Natural killer cell (primary cell): ENCODE results near the gene ATP2A2. TPM values are rescaled to one million over a fixed set of nuclear protein-coding genes. Genes with fewer than 3 reads are reported as not detected.

Source experiments
- ATAC-seq, 3 donors: fragments of 150-1000 bp in 2 of 3; fragments of 200-7000 bp in 1 of 3; cut with Tn5 transposase; 1 replicate in 1 of 3; 2 replicates in 2 of 3; pipeline ENCODE4 v1.10.0; 2021; ENCODE audit warnings: mild to moderate bottlenecking in 2 of 3, moderate library complexity in 2 of 3
- DNase-seq, 2 donors: peaks; one replicate each; pipeline versions ENCODE4 v3.0.0 to v3.0.0-alpha.2; 2013 to 2021; ENCODE audit warnings: mixed read lengths in 1 of 2
- H3K27ac ChIP-seq: one replicate; pipeline ENCODE4 v1.5.1; 2013; ENCODE audit warnings: mild to moderate bottlenecking, low read length
- H3K27me3 ChIP-seq: one replicate; pipeline ENCODE4 v1.6.1; 2013; ENCODE audit warnings: low read length; ENCODE audit not compliant: control insufficient read depth, insufficient read depth
- H3K36me3 ChIP-seq: one replicate; pipeline ENCODE4 v1.6.1; 2013; ENCODE audit warnings: low read length; ENCODE audit not compliant: control insufficient read depth, insufficient read depth
- H3K4me1 ChIP-seq: one replicate; pipeline ENCODE4 v1.6.1; 2013; ENCODE audit warnings: low read length; ENCODE audit not compliant: control insufficient read depth, insufficient read depth
- H3K4me3 ChIP-seq: one replicate; pipeline ENCODE4 v1.5.1; 2013; ENCODE audit warnings: low read length
- H3K9me3 ChIP-seq: one replicate; pipeline ENCODE4 v1.6.1; 2013; ENCODE audit warnings: low read length; ENCODE audit not compliant: control insufficient read depth, insufficient read depth
- H3K27ac Mint-ChIP-seq, 2 donors: one replicate each; pipeline ENCODE4 v1.8.0; 2022; ENCODE audit warnings: mild to moderate bottlenecking in 2 of 2, mixed read lengths in 2 of 2, moderate library complexity in 1 of 2
- H3K27me3 Mint-ChIP-seq, 2 donors: one replicate each; pipeline ENCODE4 v1.8.0; 2022; ENCODE audit warnings: low read depth in 2 of 2, mixed read lengths in 2 of 2
- H3K36me3 Mint-ChIP-seq: one replicate; pipeline ENCODE4 v1.8.0; 2022; ENCODE audit warnings: mixed read lengths
- H3K4me1 Mint-ChIP-seq, 2 donors: one replicate each; pipeline ENCODE4 v1.8.0; 2022; ENCODE audit warnings: mixed read lengths in 2 of 2
- H3K4me3 Mint-ChIP-seq: one replicate; pipeline ENCODE4 v1.8.0; 2022; ENCODE audit warnings: mild to moderate bottlenecking, moderate library complexity, mixed read lengths
- H3K9me3 Mint-ChIP-seq, 2 donors: one replicate each; pipeline ENCODE4 v1.8.0; 2022; ENCODE audit warnings: mixed read lengths in 2 of 2
- WGBS: methylation state at CpG from one replicate; pipeline ENCODE4 v1.1.7; 2013; ENCODE audit warnings: missing lambda C conversion rate; ENCODE audit not compliant: insufficient coverage; 5-methylcytosine and 5-hydroxymethylcytosine counted together
- intact Hi-C: fragments of 100-400 bp; cut with micrococcal nuclease; formaldehyde crosslinking; loops from one replicate; pipeline ENCODE4 v1.14.2; 2022
- total RNA-seq, 4 donors: library from RNA; stranded (reverse); fragments of 120-200 nt in 1 of 4; gene quantifications; one replicate each; pipeline versions ENCODE4 v1.2.3 to v1.2.4, GENCODE V29; 2013 to 2022
- TF ChIP-seq, protein P1 (sequence below): fragments of 200-600 bp; IDR thresholded peaks from one replicate; pipeline ENCODE4 v1.8.0; 2022; ENCODE audit warnings: antibody characterized with exemption

ATP2A2 gene
- total RNA-seq, 3 donors from 2014 or later (not counting 1 experiment from before 2014, with no cell fraction given): 118 to 140 (median 123) TPM

DNA sequence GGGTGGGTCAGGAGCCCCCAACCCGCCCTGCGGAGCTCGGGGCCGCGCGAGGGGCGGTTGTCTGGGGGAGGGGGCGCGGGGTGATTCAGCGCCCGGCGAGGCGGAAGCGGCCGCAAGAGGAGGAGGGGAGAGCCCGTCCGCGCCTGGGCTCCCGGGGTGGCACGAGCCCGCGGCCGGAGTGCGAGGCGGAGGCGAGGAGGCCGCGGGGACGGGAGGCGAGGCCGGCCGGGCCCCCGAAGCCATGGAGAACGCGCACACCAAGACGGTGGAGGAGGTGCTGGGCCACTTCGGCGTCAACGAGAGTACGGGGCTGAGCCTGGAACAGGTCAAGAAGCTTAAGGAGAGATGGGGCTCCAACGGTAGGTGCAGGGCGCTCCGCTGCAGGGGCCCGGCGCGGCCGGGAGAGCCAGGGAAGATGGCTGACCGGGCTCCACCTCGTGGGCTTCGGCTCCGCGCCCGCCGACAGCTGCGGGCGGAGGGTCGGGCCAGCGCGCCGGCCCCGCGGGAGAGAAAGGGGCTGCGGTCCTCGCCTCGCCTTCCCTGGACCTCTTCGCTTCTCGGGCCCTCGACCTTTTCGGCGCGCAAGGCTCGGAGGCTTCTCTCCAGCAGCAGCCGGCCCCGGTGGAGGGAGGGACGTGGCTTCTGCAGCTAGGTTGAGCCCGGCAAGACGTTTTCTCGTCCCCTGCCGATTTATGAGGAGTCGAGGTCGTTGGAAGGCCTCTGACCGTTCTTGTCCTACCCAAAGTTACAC, 677 bp downstream of the ATP2A2 start:
- Histone ChIP-seq H3K9me3 (no peaks in the 10 kb centered on the region), H3K36me3 (peaks cover 13% of the 10 kb centered on the region), H3K4me3 (peak overlapping the region; percentile 51), H3K27ac (peak overlapping the region; percentile 61), H3K4me1 (peaks cover 12% of the 10 kb centered on the region), H3K27me3 (no peaks in the 10 kb centered on the region)
- Mint-ChIP-seq H3K27ac (peak overlapping the region; percentile 79 to 90), H3K27me3 (no peaks in the 10 kb centered on the region), H3K4me1 (peaks cover 44 to 50% of the 10 kb centered on the region in 2 donors), H3K36me3 (no peaks in the 10 kb centered on the region), H3K4me3 (peak overlapping the region; percentile 83), H3K9me3 (no peaks in the 10 kb centered on the region)
- WGBS: under 1% methylated on average over 82 of the region's 82 CpGs
- DNase-seq (peak; percentile 58 to 61), ATAC-seq (peak; percentile 31 to 45 (median 33))
- intact Hi-C loops: loop anchor here (2.0 to 5.0 kb wide), 2 partner anchors 159 to 221 kb away; partner anchors contain the start of genes RAD9B and VPS29
- TF ChIP-seq, protein P1, sequence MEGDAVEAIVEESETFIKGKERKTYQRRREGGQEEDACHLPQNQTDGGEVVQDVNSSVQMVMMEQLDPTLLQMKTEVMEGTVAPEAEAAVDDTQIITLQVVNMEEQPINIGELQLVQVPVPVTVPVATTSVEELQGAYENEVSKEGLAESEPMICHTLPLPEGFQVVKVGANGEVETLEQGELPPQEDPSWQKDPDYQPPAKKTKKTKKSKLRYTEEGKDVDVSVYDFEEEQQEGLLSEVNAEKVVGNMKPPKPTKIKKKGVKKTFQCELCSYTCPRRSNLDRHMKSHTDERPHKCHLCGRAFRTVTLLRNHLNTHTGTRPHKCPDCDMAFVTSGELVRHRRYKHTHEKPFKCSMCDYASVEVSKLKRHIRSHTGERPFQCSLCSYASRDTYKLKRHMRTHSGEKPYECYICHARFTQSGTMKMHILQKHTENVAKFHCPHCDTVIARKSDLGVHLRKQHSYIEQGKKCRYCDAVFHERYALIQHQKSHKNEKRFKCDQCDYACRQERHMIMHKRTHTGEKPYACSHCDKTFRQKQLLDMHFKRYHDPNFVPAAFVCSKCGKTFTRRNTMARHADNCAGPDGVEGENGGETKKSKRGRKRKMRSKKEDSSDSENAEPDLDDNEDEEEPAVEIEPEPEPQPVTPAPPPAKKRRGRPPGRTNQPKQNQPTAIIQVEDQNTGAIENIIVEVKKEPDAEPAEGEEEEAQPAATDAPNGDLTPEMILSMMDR: no peak

DNA sequence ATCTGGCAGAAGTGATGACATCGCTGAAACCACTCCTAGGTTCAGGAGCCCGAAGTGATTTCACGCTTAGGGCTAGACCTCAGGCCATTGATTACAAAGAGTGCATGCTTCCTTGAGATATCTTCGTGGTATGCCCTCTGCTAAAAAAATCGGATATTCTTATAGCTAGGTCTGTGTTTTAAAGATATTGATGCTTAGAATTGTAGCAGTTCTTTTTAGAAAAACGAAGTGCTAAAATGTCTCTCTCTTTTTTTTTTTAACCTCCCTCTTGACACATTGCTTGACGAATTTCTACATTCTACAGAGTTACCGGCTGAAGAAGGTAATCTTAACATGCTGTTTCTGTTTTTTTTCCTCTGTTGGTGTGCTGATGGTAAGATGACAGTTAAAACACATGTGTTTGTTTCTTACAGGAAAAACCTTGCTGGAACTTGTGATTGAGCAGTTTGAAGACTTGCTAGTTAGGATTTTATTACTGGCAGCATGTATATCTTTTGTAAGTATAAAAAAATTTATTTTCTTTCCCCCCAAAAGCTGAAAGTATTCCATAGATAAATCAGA, 1.3 kb downstream of the ATP2A2 start:
- Mint-ChIP-seq H3K36me3 (no peaks in the 10 kb centered on the region), H3K4me1 (peaks cover 44 to 53% of the 10 kb centered on the region in 2 donors), H3K27me3 (no peaks in the 10 kb centered on the region), H3K9me3 (no peaks in the 10 kb centered on the region), H3K4me3 (peak overlapping the region; percentile 83), H3K27ac (peak overlapping the region; percentile 79 to 90)
- TF ChIP-seq, protein P1: no peak
- DNase-seq (no peak), ATAC-seq (peak; percentile 8 to 17 (median 13))
- Histone ChIP-seq H3K36me3 (peaks cover 16% of the 10 kb centered on the region), H3K4me1 (peaks cover 12% of the 10 kb centered on the region), H3K4me3 (peak overlapping the region; percentile 51), H3K27ac (peak overlapping the region; percentile 61), H3K27me3 (no peaks in the 10 kb centered on the region), H3K9me3 (no peaks in the 10 kb centered on the region)
- WGBS: 0% methylated on average over 6 of the region's 8 CpGs
- intact Hi-C loops: loop anchor here (5.0 kb wide), 1 partner anchor 220 kb away; the partner anchor contains the start of genes RAD9B and VPS29

DNA sequence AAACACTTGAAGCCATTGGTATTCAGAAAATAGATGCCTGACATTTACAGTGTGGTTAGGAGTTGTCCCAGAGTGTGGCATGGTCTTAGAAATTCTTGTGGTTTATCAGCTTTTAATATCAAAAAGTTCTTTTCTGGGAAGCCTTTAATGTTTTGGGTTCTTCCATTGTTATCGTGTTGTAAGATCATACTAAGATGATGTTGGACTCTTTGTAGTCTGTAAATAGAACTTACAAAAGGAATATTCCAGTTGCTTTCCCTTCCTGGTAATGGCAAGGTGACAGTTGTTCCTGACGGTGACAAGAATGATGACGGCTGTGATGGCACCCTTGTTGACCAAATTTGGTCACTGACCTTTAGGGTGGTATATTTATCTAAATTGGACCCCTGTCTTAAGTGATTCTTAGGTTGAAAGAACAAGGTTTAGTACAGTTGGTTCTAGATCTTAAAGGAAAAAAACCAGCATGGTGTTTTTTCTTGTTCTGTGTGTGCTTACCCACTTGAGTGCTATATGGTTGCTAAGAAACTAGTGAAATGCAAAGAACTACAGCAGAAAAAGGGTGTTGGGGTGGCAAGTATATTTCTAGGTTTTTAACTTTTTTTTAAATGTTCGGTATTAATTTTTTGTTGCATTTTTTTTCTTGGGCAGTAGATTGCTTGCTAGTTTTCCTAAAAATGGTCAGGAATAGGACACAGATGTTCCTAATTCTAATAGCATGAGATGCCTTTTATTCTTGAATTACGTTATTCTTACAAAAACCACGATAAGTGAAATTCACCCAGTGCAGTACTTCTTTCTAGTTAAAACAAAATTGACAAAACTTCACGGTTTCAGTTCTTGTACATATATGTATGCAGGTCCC, 2.1 kb downstream of the ATP2A2 start:
- Histone ChIP-seq H3K4me1 (peaks cover 12% of the 10 kb centered on the region), H3K4me3 (no peak overlapping the region), H3K36me3 (peaks cover 19% of the 10 kb centered on the region), H3K27me3 (no peaks in the 10 kb centered on the region), H3K9me3 (no peaks in the 10 kb centered on the region), H3K27ac (no peak overlapping the region)
- H3K27ac Mint-ChIP-seq: peak overlapping the region; percentile 79 to 90
- H3K36me3 Mint-ChIP-seq: no peaks in the 10 kb centered on the region
- peak in 1 of 2 donors; percentile 28 for DNase-seq
- no peak for ATAC-seq
- peaks cover 44 to 53% of the 10 kb centered on the region in 2 donors for H3K4me1 Mint-ChIP-seq
- H3K4me3 Mint-ChIP-seq: peak overlapping the region; percentile 83
- 48% methylated on average over 7 of the region's 7 CpGs for WGBS
- TF ChIP-seq, protein P1: no peak
- no peaks in the 10 kb centered on the region for H3K27me3 Mint-ChIP-seq
- intact Hi-C loops: loop anchor here (5.0 kb wide), 1 partner anchor 219 kb away; the partner anchor contains the start of genes RAD9B and VPS29
- no peaks in the 10 kb centered on the region for H3K9me3 Mint-ChIP-seq
